ENCODE data around the gene WDFY4.

The WDFY4 gene

DNA sequence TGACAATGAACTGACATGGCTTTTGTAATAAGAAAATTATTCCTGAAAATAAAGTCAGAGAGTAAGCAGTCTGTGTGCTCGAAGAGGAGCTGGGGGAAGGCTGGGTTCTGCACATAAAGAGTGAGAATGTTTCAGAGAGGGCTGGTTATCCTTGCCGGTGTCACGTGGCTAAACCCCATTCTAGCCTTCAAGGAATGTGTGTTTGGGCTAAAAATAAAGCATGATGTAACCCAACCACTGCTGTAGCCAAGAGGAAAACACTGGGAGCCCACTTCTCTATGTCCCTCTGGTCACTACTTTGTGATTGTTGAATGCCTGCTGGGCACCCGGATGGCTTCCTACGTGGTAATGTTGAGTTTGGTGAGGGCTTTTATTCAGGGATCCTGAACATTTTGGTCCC is 23.5 kb downstream of the WDFY4 start:
- Histone ChIP-seq H3K27ac (ENCODE audit: low read depth, low read length) (no peak overlapping the region), H3K27me3 (ENCODE audit: insufficient read depth, low read length) (peaks cover 94% of the 10 kb centered on the region), H2AFZ (ENCODE audit: low read length, unreplicated experiment) (no peak overlapping the region), H3K4me3 (ENCODE audit: low read depth, low read length) (no peak overlapping the region), H3K79me2 (ENCODE audit: control insufficient read depth, insufficient read depth, low read length, unreplicated experiment) (no peaks in the 10 kb centered on the region), H3K4me1 (ENCODE audit: control insufficient read depth, insufficient read depth, low read length, unreplicated experiment) (no peaks in the 10 kb centered on the region), H3K36me3 (ENCODE audit: insufficient read depth, low read length) (no peaks in the 10 kb centered on the region)

DNA sequence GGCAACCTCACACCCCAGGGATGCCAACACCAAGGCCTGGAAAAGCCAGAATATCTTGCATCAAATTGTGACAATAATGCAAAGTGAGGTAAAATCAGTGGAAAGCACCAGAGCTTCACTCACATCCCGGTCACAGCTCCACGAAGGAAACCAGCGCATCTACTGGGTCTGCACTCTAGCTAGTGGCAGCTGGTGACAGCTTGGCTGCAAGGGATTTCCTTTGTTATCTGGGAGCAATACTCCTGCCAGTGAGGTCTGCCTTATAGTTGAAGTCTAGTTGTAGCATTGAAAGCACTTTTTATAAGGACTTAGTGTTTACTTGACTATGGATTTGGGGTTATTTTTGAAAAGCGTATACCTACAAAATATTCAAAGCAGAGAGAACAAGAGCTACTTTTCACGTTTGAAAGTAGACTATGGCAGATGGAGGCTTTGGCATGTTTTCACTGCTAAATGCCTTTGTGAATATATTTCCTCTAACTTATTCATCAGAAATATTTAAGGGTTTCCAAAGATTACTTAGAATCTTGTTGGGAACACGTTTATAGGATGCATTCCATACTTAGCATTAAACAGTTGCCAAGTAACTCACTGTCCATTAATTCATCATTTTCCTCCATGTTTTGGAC is 26.1 kb downstream of the WDFY4 start:
- Histone ChIP-seq H2AFZ (ENCODE audit: low read length, unreplicated experiment) (no peak overlapping the region), H3K27me3 (ENCODE audit: insufficient read depth, low read length) (peaks cover 89% of the 10 kb centered on the region), H3K36me3 (ENCODE audit: insufficient read depth, low read length) (no peaks in the 10 kb centered on the region), H3K4me1 (ENCODE audit: control insufficient read depth, insufficient read depth, low read length, unreplicated experiment) (no peaks in the 10 kb centered on the region), H3K4me3 (ENCODE audit: low read depth, low read length) (no peak overlapping the region), H3K27ac (ENCODE audit: low read depth, low read length) (no peak overlapping the region), H3K79me2 (ENCODE audit: control insufficient read depth, insufficient read depth, low read length, unreplicated experiment) (no peaks in the 10 kb centered on the region)

- Histone ChIP-seq H3K27ac (ENCODE audit: low read depth, low read length) (no peak overlapping the region), H3K27me3 (ENCODE audit: insufficient read depth, low read length) (peaks cover 86% of the 10 kb centered on the region), H3K36me3 (ENCODE audit: insufficient read depth, low read length) (no peaks in the 10 kb centered on the region), H3K79me2 (ENCODE audit: control insufficient read depth, insufficient read depth, low read length, unreplicated experiment) (no peaks in the 10 kb centered on the region), H3K4me3 (ENCODE audit: low read depth, low read length) (no peak overlapping the region), H3K4me1 (ENCODE audit: control insufficient read depth, insufficient read depth, low read length, unreplicated experiment) (no peaks in the 10 kb centered on the region), H2AFZ (ENCODE audit: low read length, unreplicated experiment) (no peak overlapping the region)
Measured at GRCh38 chr10:48711830-48712229, 27.2 kb downstream of the WDFY4 start.

DNA sequence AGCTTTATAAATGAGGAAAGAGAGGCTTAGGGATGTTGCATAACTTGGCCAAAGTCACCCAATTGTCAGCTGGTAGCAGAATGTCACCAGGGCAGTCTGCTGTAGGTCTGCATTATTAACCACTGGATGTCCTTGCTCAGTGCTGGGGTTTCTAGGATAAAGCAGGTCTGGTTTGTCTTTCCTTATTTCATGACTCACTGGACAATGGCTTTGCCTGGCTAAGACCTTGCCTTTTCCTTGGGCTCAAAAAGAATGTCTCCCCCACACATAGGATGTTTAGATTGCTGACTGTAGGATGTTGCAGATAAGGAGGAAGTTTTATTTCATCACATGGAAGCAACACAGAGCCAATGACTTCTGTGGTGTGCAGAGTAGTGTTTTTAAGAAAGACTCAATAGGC is 29.4 kb downstream of the WDFY4 start:
- Histone ChIP-seq H3K36me3 (ENCODE audit: insufficient read depth, low read length) (no peaks in the 10 kb centered on the region), H3K27me3 (ENCODE audit: insufficient read depth, low read length) (peaks cover 84% of the 10 kb centered on the region), H2AFZ (ENCODE audit: low read length, unreplicated experiment) (no peak overlapping the region), H3K79me2 (ENCODE audit: control insufficient read depth, insufficient read depth, low read length, unreplicated experiment) (no peaks in the 10 kb centered on the region), H3K4me3 (ENCODE audit: low read depth, low read length) (no peak overlapping the region), H3K27ac (ENCODE audit: low read depth, low read length) (no peak overlapping the region), H3K4me1 (ENCODE audit: control insufficient read depth, insufficient read depth, low read length, unreplicated experiment) (no peaks in the 10 kb centered on the region)

DNA sequence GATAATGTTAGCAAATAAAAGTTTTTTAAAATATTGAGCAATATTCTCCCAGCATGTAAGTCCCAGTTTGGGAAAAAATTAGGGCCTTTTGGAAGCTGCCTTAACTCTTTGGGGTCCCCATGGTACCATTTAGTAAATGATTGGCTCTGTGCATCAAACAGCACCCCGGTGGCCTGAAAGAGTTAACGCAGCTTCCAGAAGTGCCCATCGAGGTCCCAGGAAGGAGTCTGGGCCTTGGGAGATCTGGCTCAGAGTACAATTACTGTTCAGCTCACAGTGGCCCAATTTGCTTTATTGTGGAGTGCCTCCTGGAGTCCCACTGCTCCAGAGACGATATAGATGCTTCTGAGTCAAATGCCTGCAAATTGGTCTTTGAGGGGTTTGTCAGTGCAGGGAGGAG is 31.7 kb downstream of the WDFY4 start:
- Histone ChIP-seq H3K27ac (ENCODE audit: low read depth, low read length) (no peak overlapping the region), H3K36me3 (ENCODE audit: insufficient read depth, low read length) (no peaks in the 10 kb centered on the region), H2AFZ (ENCODE audit: low read length, unreplicated experiment) (no peak overlapping the region), H3K4me3 (ENCODE audit: low read depth, low read length) (no peak overlapping the region), H3K4me1 (ENCODE audit: control insufficient read depth, insufficient read depth, low read length, unreplicated experiment) (no peaks in the 10 kb centered on the region), H3K27me3 (ENCODE audit: insufficient read depth, low read length) (peaks cover 83% of the 10 kb centered on the region), H3K79me2 (ENCODE audit: control insufficient read depth, insufficient read depth, low read length, unreplicated experiment) (no peaks in the 10 kb centered on the region)

GRCh38 chr10:48720611-48721010 is 35.9 kb downstream of the WDFY4 start:
- Histone ChIP-seq H2AFZ (ENCODE audit: low read length, unreplicated experiment) (no peak overlapping the region), H3K27me3 (ENCODE audit: insufficient read depth, low read length) (peaks cover 65% of the 10 kb centered on the region), H3K4me3 (ENCODE audit: low read depth, low read length) (no peak overlapping the region), H3K27ac (ENCODE audit: low read depth, low read length) (no peak overlapping the region), H3K4me1 (ENCODE audit: control insufficient read depth, insufficient read depth, low read length, unreplicated experiment) (no peaks in the 10 kb centered on the region), H3K79me2 (ENCODE audit: control insufficient read depth, insufficient read depth, low read length, unreplicated experiment) (no peaks in the 10 kb centered on the region), H3K36me3 (ENCODE audit: insufficient read depth, low read length) (no peaks in the 10 kb centered on the region)

DNA sequence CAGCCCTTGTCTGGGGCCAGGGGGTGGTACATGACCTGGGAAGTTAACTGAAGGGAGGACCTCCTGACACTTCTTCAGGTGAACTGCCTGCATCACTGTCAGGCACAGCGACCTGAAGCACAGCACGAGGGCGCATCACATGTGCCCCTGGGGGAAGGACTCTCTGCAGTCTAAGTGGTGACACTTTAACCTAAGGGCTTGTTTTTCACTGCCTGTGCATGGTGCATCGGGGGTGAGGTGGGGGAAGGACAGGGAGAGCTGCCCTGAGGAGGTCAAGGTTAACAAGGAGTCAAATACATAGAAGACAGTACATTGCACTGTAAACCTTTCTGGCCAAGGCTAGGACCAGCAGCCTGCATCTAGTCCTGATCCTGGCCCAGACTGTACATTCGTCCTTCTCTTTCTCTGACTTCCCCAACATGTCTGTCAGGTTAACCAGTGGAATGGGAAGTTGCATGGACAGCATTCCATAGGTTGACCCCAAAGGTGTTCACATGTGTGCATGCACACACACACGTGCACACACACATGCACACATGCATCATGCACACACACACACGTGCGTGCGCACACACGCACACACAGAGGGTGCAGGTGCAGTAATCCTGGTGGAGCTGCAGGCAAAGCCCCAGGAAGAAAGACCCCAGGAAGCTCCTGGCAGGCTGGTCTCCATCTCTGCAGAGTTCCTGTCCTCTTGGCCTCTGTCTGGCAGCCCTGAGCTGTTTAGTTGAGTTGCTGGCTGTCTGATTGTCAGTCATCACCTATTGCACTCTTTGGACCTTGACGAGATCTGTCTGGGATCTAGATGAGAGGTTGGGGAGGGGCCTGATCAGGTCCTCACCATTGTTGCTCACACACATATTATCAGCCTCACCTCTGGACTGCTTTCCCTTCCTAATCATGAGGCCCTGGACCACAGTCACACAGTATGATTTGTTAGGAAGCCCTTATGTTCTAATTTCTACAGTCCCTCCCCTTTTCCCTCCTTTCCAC is 37.8 kb downstream of the WDFY4 start:
- H3K79me2 ChIP-seq (ENCODE audit: control insufficient read depth, insufficient read depth, low read length, unreplicated experiment): no peaks in the 10 kb centered on the region
- peaks cover 65% of the 10 kb centered on the region for H3K27me3 ChIP-seq (ENCODE audit: insufficient read depth, low read length)
- H2AFZ ChIP-seq (ENCODE audit: low read length, unreplicated experiment): no peak overlapping the region
- no peak overlapping the region for H3K4me3 ChIP-seq (ENCODE audit: low read depth, low read length)
- H3K4me1 ChIP-seq (ENCODE audit: control insufficient read depth, insufficient read depth, low read length, unreplicated experiment): no peaks in the 10 kb centered on the region
- H3K36me3 ChIP-seq (ENCODE audit: insufficient read depth, low read length): no peaks in the 10 kb centered on the region
- no peak overlapping the region for H3K27ac ChIP-seq (ENCODE audit: low read depth, low read length)

GRCh38 chr10:48724127-48724526 is 39.5 kb downstream of the WDFY4 start:
- H3K27me3 ChIP-seq (ENCODE audit: insufficient read depth, low read length): peaks cover 69% of the 10 kb centered on the region
- no peaks in the 10 kb centered on the region for H3K79me2 ChIP-seq (ENCODE audit: control insufficient read depth, insufficient read depth, low read length, unreplicated experiment)
- H3K36me3 ChIP-seq (ENCODE audit: insufficient read depth, low read length): no peaks in the 10 kb centered on the region
- H2AFZ ChIP-seq (ENCODE audit: low read length, unreplicated experiment): no peak overlapping the region
- no peak overlapping the region for H3K4me3 ChIP-seq (ENCODE audit: low read depth, low read length)
- no peak overlapping the region for H3K27ac ChIP-seq (ENCODE audit: low read depth, low read length)
- H3K4me1 ChIP-seq (ENCODE audit: control insufficient read depth, insufficient read depth, low read length, unreplicated experiment): no peaks in the 10 kb centered on the region

DNA sequence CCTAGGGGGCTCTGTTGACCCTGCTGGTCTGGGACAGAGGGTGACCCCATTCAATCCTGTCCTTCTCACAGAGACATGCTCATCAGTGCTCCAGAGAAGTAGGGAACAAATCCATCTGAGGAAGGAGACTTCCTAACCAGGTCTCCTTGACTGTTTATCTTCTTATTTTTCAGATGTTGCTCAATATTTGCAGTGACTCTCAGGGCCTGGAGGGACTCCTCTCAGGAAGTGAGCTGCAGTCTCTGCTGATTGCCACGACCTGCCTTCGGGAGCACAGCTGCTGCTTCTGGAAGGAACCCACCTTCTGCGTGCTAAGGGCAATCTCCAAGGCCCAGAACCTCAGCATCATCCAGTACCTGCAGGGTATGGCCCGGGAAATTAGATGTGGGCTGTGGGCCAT is 41.0 kb downstream of the WDFY4 start:
- Histone ChIP-seq H3K4me1 (ENCODE audit: control insufficient read depth, insufficient read depth, low read length, unreplicated experiment) (no peaks in the 10 kb centered on the region), H3K79me2 (ENCODE audit: control insufficient read depth, insufficient read depth, low read length, unreplicated experiment) (no peaks in the 10 kb centered on the region), H3K27ac (ENCODE audit: low read depth, low read length) (no peak overlapping the region), H3K27me3 (ENCODE audit: insufficient read depth, low read length) (peaks cover 69% of the 10 kb centered on the region), H3K4me3 (ENCODE audit: low read depth, low read length) (no peak overlapping the region), H2AFZ (ENCODE audit: low read length, unreplicated experiment) (no peak overlapping the region), H3K36me3 (ENCODE audit: insufficient read depth, low read length) (no peaks in the 10 kb centered on the region)

DNA sequence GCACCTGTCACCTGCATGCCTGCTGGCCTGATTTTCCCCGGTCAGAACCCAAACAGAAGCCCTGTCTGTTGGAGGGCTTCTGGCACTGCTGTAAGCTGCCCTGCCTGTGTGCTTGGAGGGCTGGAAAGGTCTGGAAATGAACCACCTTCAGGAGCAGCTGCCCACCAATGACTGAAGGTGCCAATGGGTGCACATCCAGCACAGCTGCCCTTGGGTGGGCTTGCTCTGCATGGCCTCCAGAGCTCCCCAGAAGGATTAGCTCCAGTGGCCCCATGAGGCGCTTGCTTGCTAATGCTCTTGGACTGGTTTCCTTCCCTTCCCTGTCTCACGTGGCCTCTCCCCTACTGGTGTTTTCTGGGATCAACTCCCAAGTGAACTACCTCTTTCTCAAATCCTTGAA is 43.2 kb downstream of the WDFY4 start:
- Histone ChIP-seq H3K4me1 (ENCODE audit: control insufficient read depth, insufficient read depth, low read length, unreplicated experiment) (no peaks in the 10 kb centered on the region), H3K27ac (ENCODE audit: low read depth, low read length) (no peak overlapping the region), H3K4me3 (ENCODE audit: low read depth, low read length) (no peak overlapping the region), H3K36me3 (ENCODE audit: insufficient read depth, low read length) (no peaks in the 10 kb centered on the region), H2AFZ (ENCODE audit: low read length, unreplicated experiment) (no peak overlapping the region), H3K27me3 (ENCODE audit: insufficient read depth, low read length) (peaks cover 64% of the 10 kb centered on the region), H3K79me2 (ENCODE audit: control insufficient read depth, insufficient read depth, low read length, unreplicated experiment) (no peaks in the 10 kb centered on the region)

- Histone ChIP-seq H3K36me3 (ENCODE audit: insufficient read depth, low read length) (no peaks in the 10 kb centered on the region), H3K27ac (ENCODE audit: low read depth, low read length) (no peak overlapping the region), H3K4me3 (ENCODE audit: low read depth, low read length) (no peak overlapping the region), H3K4me1 (ENCODE audit: control insufficient read depth, insufficient read depth, low read length, unreplicated experiment) (no peaks in the 10 kb centered on the region), H3K27me3 (ENCODE audit: insufficient read depth, low read length) (peaks cover 66% of the 10 kb centered on the region), H2AFZ (ENCODE audit: low read length, unreplicated experiment) (no peak overlapping the region), H3K79me2 (ENCODE audit: control insufficient read depth, insufficient read depth, low read length, unreplicated experiment) (no peaks in the 10 kb centered on the region)
Measured at GRCh38 chr10:48729222-48729621, 44.5 kb downstream of the WDFY4 start.

All from ACC112 (cell line).